ENCODE data around the gene RAB39B.

GRCh38 chrX:155218777-155219176 lies 45.5 kb downstream of the RAB39B start:
- TF ChIP-seq CTCF (IDR thresholded peaks at IDR 0.05): no peak
- no peak for TF ChIP-seq TCF7L2 (IDR thresholded peaks at IDR 0.05; ENCODE audit: low read depth, low read length)
- TF ChIP-seq POLR2AphosphoS5 (IDR thresholded peaks at IDR 0.05; ENCODE audit: low read depth, low read length): no peak
- no peak for TF ChIP-seq REST (IDR thresholded peaks at IDR 0.05; ENCODE audit: insufficient read depth in 1 of 2, low read depth in 2 of 2, low read length in 1 of 2)
- TF ChIP-seq SIN3A (IDR thresholded peaks at IDR 0.05; ENCODE audit: borderline replicate concordance, insufficient read depth, low read depth, low read length): no peak

Measured in Panc1 (cell line).